ENCODE measurements around the gene DYNC2LI1.

The DYNC2LI1 gene

GRCh38 chr2:43823751-43824150 lies 49.9 kb downstream of the DYNC2LI1 start:
- no peak overlapping the region for H3K4me3 ChIP-seq (ENCODE audit: low read depth, low read length)
- POLR2A ChIA-PET: no interaction called here

GRCh38 chr2:43824512-43824911 lies 50.7 kb downstream of the DYNC2LI1 start:
- Histone ChIP-seq H3K4me1 (ENCODE audit: control insufficient read depth, insufficient read depth, low read length) (no peaks in the 10 kb centered on the region), H3K4me3 (ENCODE audit: low read depth, low read length) (no peak overlapping the region), H3K27ac (ENCODE audit: extremely low read depth, low read depth, low read length) (no peak overlapping the region), H3K36me3 (ENCODE audit: control insufficient read depth in 2 of 2, insufficient read depth in 1 of 2, low read length in 2 of 2) (no peaks in the 10 kb centered on the region), H3K9me3 (ENCODE audit: control insufficient read depth, insufficient read depth, low read depth, low read length) (no peaks in the 10 kb centered on the region)
- ChIA-PET POLR2A (no interaction called here), CTCF (no interaction called here)
- TF ChIP-seq ZNF280C (tag by site-specific recombination; IDR thresholded peaks at IDR 0.05) (no peak), BCL6B (tag by site-specific recombination; IDR thresholded peaks at IDR 0.05) (no peak), ZNF76 (tag by site-specific recombination; IDR thresholded peaks at IDR 0.05; ENCODE audit: borderline replicate concordance, low read depth) (no peak), WT1 (tag by site-specific recombination; IDR thresholded peaks at IDR 0.05) (no peak), EGR2 (tag by site-specific recombination; IDR thresholded peaks at IDR 0.05; ENCODE audit: low read depth) (no peak)

More at GRCh38 chr2:43823751-43824150, 49.9 kb downstream of the DYNC2LI1 start:
- Histone ChIP-seq H3K36me3 (ENCODE audit: control insufficient read depth in 2 of 2, insufficient read depth in 1 of 2, low read length in 2 of 2) (no peaks in the 10 kb centered on the region), H3K9me3 (ENCODE audit: control insufficient read depth, insufficient read depth, low read depth, low read length) (no peaks in the 10 kb centered on the region), H3K4me1 (ENCODE audit: control insufficient read depth, insufficient read depth, low read length) (no peaks in the 10 kb centered on the region), H3K27ac (ENCODE audit: extremely low read depth, low read depth, low read length) (no peak overlapping the region)
- CTCF ChIA-PET: no interaction called here
- TF ChIP-seq ZNF645 (tag by site-specific recombination; IDR thresholded peaks at IDR 0.05) (no peak), ZNF624 (tag by site-specific recombination; IDR thresholded peaks at IDR 0.05) (no peak), ZNF169 (tag by site-specific recombination; IDR thresholded peaks at IDR 0.05) (no peak), ZNF354C (tag by site-specific recombination; IDR thresholded peaks at IDR 0.05; ENCODE audit: borderline replicate concordance, low read depth) (no peak), ZFP69B (tag by site-specific recombination; IDR thresholded peaks at IDR 0.05) (no peak), GLI4 (tag by site-specific recombination; IDR thresholded peaks at IDR 0.05) (no peak), ZNF202 (tag by site-specific recombination; IDR thresholded peaks at IDR 0.05; ENCODE audit: borderline replicate concordance) (no peak), ZNF223 (tag by site-specific recombination; IDR thresholded peaks at IDR 0.05) (no peak), YY1 (tag by site-specific recombination; IDR thresholded peaks at IDR 0.05) (no peak), ZFP41 (tag by site-specific recombination; IDR thresholded peaks at IDR 0.05; ENCODE audit: borderline replicate concordance) (no peak), PATZ1 (tag by site-specific recombination; IDR thresholded peaks at IDR 0.05) (no peak), ZNF280D (tag by site-specific recombination; IDR thresholded peaks at IDR 0.05) (no peak), ZNF214 (tag by site-specific recombination; IDR thresholded peaks at IDR 0.05; ENCODE audit: borderline replicate concordance) (no peak), ZNF423 (tag by site-specific recombination; IDR thresholded peaks at IDR 0.05) (no peak)

All from HEK293 (cell line).